PC-9 (cell line): Measurements from ENCODE around the gene RHOBTB3.

Experiments
- EZH2 ChIP-seq: fragments of 200-600 bp; sonication (generic); IDR thresholded peaks from 2 replicates; pipeline ENCODE4 v1.8.0; 2017; ENCODE audit warnings: antibody characterized with exemption, low read depth
- TF ChIP-seq, protein P1 (sequence below): fragments of 200-600 bp; sonication (generic); conservative IDR thresholded peaks from 2 replicates; pipeline ENCODE4 v1.6.1; 2017; ENCODE audit warnings: mixed run types, antibody characterized with exemption, mild to moderate bottlenecking, moderate library complexity

DNA sequence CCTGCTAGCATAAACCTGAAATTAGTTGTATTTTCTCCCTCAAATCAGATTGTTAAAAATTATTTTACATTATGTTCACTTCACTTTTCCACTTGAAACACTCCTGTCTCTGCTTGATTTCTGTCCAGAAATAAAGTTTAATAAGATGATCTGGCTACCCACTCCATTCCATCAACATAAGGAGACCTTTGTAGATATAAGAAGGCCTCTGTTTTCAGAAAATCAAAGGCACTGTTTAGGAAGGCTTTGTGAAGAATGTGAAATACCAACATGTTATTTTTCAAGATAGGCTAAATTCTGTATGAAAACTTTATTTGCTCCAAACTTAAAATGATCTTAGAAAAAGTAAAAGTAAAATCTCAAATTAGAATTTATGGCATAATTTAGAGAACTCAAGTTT is 15.1 kb downstream of the RHOBTB3 start:
- TF ChIP-seq, protein P1, sequence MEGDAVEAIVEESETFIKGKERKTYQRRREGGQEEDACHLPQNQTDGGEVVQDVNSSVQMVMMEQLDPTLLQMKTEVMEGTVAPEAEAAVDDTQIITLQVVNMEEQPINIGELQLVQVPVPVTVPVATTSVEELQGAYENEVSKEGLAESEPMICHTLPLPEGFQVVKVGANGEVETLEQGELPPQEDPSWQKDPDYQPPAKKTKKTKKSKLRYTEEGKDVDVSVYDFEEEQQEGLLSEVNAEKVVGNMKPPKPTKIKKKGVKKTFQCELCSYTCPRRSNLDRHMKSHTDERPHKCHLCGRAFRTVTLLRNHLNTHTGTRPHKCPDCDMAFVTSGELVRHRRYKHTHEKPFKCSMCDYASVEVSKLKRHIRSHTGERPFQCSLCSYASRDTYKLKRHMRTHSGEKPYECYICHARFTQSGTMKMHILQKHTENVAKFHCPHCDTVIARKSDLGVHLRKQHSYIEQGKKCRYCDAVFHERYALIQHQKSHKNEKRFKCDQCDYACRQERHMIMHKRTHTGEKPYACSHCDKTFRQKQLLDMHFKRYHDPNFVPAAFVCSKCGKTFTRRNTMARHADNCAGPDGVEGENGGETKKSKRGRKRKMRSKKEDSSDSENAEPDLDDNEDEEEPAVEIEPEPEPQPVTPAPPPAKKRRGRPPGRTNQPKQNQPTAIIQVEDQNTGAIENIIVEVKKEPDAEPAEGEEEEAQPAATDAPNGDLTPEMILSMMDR = no peak
- TF ChIP-seq EZH2 = no peak
